Nephron (organoid): Measurements from ENCODE around the gene B3GLCT.

Experiments used
- H3K27ac Mint-ChIP-seq, 3 experiments: 2 replicates each; pipeline ENCODE4 v1.8.0; 2020; ENCODE audit warnings: mixed read lengths in 3 of 3, mild to moderate bottlenecking in 2 of 3, moderate library complexity in 1 of 3
- H3K27me3 Mint-ChIP-seq: 2 replicates; pipeline ENCODE4 v1.8.0; 2021; ENCODE audit warnings: low read depth, mild to moderate bottlenecking, moderate library complexity, mixed read lengths
- H3K36me3 Mint-ChIP-seq: 2 replicates; pipeline ENCODE4 v1.8.0; 2020; ENCODE audit warnings: low read depth, mixed read lengths
- H3K4me1 Mint-ChIP-seq: 2 replicates; pipeline ENCODE4 v1.8.0; 2020; ENCODE audit warnings: mixed read lengths
- H3K4me3 Mint-ChIP-seq, 3 experiments: 2 replicates each; pipeline ENCODE4 v1.8.0; 2020; ENCODE audit warnings: mild to moderate bottlenecking in 3 of 3, mixed read lengths in 3 of 3, moderate library complexity in 2 of 3
- H3K9me3 Mint-ChIP-seq: 2 replicates; pipeline ENCODE4 v1.8.0; 2020; ENCODE audit warnings: mixed read lengths
- TF ChIP-seq, protein P1 (sequence below), 3 experiments: fragments of 200-600 bp; sonication (generic); IDR thresholded peaks; one replicate each; pipeline ENCODE4 v1.5.0; 2021; ENCODE audit warnings: antibody characterized with exemption in 3 of 3; ENCODE audit not compliant: unreplicated experiment in 3 of 3

Gene B3GLCT

GRCh38 chr13:31221057-31221456, 21.3 kb downstream of the B3GLCT start:
- H3K27ac Mint-ChIP-seq = no peak overlapping the region
- no peak overlapping the region for H3K4me3 Mint-ChIP-seq
- H3K9me3 Mint-ChIP-seq = peaks cover 7% of the 10 kb centered on the region
- TF ChIP-seq, protein P1, sequence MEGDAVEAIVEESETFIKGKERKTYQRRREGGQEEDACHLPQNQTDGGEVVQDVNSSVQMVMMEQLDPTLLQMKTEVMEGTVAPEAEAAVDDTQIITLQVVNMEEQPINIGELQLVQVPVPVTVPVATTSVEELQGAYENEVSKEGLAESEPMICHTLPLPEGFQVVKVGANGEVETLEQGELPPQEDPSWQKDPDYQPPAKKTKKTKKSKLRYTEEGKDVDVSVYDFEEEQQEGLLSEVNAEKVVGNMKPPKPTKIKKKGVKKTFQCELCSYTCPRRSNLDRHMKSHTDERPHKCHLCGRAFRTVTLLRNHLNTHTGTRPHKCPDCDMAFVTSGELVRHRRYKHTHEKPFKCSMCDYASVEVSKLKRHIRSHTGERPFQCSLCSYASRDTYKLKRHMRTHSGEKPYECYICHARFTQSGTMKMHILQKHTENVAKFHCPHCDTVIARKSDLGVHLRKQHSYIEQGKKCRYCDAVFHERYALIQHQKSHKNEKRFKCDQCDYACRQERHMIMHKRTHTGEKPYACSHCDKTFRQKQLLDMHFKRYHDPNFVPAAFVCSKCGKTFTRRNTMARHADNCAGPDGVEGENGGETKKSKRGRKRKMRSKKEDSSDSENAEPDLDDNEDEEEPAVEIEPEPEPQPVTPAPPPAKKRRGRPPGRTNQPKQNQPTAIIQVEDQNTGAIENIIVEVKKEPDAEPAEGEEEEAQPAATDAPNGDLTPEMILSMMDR (IDR thresholded peaks at IDR 0.05; ENCODE audit: unreplicated experiment in 3 of 3) = no peak
- H3K4me1 Mint-ChIP-seq = peaks cover 8% of the 10 kb centered on the region
- no peaks in the 10 kb centered on the region for H3K27me3 Mint-ChIP-seq
- H3K36me3 Mint-ChIP-seq = peaks cover 56% of the 10 kb centered on the region

DNA sequence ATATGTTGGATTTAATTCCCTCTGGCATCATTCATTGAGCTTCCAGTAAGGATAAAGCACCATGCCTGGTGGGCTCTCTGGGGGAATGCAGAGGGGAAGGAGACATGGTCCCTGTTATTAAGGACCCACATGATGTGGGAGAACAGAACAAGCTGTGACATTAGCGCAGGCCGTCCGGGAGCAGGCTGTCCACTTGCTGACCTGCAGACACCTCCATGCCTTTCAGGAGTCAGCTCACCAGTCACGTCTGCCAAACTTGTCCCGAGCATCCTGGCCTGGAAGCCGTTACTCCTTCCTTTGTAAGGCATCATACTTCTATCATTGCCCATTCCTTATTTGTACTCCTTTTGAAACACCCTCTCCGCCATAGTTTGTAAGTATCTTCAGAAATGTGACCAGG, 23.4 kb downstream of the B3GLCT start:
- H3K4me1 Mint-ChIP-seq = peaks cover 8% of the 10 kb centered on the region

GRCh38 chr13:31223640-31224039, 23.9 kb downstream of the B3GLCT start:
- Mint-ChIP-seq H3K4me3 (no peak overlapping the region), H3K4me1 (peaks cover 8% of the 10 kb centered on the region), H3K36me3 (peaks cover 35% of the 10 kb centered on the region), H3K9me3 (no peaks in the 10 kb centered on the region), H3K27ac (no peak overlapping the region), H3K27me3 (no peaks in the 10 kb centered on the region)
- TF ChIP-seq, protein P1 (IDR thresholded peaks at IDR 0.05; ENCODE audit: unreplicated experiment in 3 of 3) = no peak

More for the DNA sequence above, 23.4 kb downstream of the B3GLCT start:
- H3K4me3 Mint-ChIP-seq = no peak overlapping the region
- no peaks in the 10 kb centered on the region for H3K27me3 Mint-ChIP-seq
- peaks cover 35% of the 10 kb centered on the region for H3K36me3 Mint-ChIP-seq
- TF ChIP-seq, protein P1 (IDR thresholded peaks at IDR 0.05; ENCODE audit: unreplicated experiment in 3 of 3) = no peak
- H3K27ac Mint-ChIP-seq = no peak overlapping the region
- H3K9me3 Mint-ChIP-seq = no peaks in the 10 kb centered on the region

DNA sequence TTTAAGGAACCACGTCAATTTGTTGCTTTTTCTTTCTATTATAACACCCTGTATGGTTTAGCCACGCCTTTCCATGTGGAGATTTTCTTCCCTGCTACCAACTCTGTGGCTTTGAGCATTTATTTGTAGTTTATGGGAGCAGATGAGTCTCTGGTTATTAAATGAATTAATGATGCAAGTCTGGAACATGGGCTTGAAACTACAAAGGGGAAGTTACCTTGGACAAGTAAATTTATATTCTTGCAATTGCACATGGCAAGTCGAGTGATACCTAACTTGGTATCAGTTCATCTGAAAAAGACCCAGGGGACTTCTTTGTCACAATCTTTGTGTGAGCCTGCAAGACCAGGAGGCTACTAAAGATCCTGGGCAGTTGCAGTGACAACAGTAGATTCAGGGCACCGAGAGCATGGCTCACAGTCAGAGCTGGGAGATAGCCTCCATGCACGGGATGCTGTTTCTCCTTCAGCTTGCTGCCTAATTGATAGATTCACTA, 24.4 kb downstream of the B3GLCT start:
- Mint-ChIP-seq H3K4me3 (no peak overlapping the region), H3K4me1 (peaks cover 8% of the 10 kb centered on the region), H3K36me3 (peaks cover 34% of the 10 kb centered on the region), H3K27ac (no peak overlapping the region), H3K27me3 (no peaks in the 10 kb centered on the region), H3K9me3 (no peaks in the 10 kb centered on the region)
- TF ChIP-seq, protein P1 (IDR thresholded peaks at IDR 0.05; ENCODE audit: unreplicated experiment in 3 of 3) = no peak

DNA sequence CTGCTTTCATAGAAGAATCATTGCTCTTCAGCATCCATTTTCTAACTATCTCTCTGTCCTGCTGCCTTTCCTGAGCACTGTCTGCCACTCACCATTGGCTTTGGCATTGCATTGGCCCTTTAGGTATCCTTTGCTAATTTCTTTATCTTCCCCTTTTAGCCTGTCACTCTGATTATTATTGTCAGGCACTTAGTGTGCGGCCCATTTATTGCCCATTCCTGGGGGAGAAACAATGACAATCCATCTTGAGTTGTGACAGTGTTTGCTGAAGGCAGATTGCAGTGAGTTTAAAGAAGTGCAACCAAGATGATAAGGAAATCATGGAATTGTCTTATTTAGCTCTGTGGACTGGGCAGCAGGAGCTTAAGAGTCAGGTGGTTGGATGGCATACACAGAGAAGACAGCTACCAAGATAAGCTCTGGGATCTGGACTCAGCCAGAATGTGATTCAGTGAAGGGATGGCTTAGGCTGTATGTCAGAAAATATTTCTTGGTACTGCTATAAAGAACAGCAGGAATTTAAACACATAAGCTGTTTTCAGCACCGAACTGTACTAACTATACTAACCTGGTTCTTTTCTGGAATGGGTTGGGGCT, 25.3 kb downstream of the B3GLCT start:
- H3K27ac Mint-ChIP-seq = no peak overlapping the region
- TF ChIP-seq, protein P1 (IDR thresholded peaks at IDR 0.05; ENCODE audit: unreplicated experiment in 3 of 3) = no peak

More for the DNA sequence above, 25.3 kb downstream of the B3GLCT start:
- peaks cover 7% of the 10 kb centered on the region for H3K4me1 Mint-ChIP-seq
- no peaks in the 10 kb centered on the region for H3K9me3 Mint-ChIP-seq
- no peaks in the 10 kb centered on the region for H3K27me3 Mint-ChIP-seq
- H3K4me3 Mint-ChIP-seq = no peak overlapping the region
- H3K36me3 Mint-ChIP-seq = peaks cover 38% of the 10 kb centered on the region
